Middle frontal gyrus (tissue), 1 donor: ENCODE measurements around the gene TLCD5.

Source experiments
- DNase-seq: peaks from one replicate; pipeline ENCODE4 v3.0.0-alpha.2; 2015; ENCODE audit warnings: low spot score; ENCODE audit errors: extremely low spot score

The TLCD5 gene

DNA sequence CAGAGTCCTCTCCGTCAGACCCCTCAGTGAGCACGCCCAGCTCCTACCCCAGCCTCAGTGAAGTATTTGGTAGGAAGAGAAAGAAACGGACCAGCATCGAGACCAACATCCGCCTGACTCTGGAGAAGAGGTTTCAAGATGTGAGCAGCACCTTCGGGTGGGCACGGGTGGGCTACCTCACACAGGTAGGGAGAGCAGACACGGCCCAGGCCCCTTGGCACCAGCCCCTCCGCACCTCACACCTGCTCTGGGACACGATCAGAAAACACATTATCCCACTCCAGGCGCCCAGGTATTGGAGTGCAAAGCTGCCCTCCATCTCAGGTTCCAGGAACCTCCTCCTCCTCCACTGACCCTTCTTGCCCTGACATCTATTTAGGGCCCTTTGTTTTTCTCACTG lies 17.6 kb upstream of the TLCD5 start:
- no peak for DNase-seq

DNA sequence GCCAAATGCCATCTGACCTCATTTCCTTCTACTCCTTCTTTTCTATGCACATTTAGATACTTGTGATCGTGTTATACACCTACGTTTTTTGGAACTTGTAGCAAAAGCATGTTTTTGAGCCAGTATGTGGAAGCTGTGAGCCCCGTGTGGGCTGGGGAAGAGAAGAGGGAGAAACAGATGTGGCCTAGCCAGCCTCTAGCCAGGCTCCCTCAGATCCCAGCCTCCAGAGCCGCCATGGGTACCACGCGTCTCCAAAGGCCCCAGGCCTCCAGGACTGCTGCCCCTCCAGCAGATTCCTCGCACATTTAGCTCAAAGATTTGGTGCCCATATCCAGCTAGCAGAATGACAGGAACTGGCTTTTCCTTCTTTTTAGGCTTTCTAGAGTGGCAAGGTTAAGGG lies 17.0 kb upstream of the TLCD5 start:
- peak; percentile 31 for DNase-seq

DNA sequence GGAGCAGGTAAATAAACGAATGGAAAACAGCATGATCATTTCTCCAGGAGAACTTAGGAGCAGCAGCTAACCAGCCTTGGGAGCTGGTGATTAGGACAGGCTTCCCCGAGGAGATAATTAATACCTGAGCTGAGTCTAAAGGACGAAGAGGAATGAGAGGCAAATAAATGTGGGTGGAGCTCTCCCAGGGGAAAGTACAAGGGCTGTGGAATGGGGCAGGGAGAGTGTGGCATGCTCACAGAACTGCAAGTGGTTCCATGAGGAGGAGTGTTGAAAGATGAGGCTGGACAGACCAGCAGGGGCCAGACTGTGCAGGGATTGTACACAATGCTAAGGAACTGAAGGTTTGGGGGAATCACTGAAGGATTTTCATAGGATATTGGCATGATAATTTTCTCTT lies 14.2 kb upstream of the TLCD5 start:
- no peak for DNase-seq

DNA sequence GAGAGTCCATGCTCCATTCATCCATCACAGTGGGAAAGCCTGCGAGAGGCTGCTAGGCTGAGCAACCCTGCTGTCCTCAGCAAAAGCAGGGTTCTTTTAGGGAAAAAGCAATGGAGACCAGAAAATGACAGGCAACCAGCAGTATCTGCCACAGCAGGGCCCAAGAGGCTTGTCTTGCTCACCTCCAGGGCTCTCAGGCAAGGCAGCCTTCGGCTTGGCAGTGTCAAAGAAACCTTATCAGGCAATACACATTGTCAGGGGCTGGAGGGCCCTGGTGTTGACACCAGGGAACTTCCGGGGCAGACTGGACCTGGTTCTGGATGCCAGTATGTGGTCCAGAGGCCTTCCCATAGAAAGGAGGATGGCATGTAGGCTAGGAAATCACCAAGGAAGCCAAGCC lies 10.2 kb upstream of the TLCD5 start:
- no peak for DNase-seq

DNA sequence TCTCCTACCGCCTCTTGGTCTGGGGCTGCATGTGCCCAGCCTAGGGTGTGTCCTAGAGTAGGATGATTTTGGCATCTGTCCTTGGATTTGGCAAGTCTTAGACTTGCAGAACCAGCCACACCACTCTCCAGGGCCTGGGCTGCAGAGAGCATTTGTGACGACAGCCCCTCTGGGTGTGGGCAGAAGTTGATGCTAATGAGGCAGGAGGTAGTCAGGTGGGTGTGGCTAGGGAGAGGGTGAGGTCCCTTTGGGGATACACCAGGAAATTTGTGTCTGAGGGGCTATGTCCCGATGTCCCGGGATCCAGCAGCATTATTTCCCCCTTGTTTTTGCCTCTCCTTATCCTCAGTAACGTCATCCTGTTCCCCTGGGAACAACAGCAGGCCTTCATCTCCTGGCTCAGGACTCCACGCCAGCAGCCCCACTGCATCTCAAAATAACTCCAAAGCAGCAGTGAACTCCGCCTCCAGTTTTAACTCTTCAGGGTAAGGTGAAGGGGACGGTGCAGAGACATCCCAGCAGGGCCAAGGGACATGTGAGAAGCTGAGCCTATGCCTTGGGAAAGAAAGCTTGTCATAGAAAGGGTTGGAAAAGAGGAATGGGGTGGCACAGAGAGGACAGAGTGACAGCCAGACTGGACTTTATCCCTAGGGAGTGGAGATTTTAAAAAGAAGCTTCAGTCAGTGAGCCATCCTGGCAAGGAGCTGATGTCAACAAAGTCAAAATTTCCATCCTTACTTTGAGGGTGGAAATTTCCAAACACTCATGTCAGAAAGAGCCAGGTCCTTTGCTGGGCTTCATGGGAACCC lies 8.0 kb upstream of the TLCD5 start:
- no peak for DNase-seq

DNA sequence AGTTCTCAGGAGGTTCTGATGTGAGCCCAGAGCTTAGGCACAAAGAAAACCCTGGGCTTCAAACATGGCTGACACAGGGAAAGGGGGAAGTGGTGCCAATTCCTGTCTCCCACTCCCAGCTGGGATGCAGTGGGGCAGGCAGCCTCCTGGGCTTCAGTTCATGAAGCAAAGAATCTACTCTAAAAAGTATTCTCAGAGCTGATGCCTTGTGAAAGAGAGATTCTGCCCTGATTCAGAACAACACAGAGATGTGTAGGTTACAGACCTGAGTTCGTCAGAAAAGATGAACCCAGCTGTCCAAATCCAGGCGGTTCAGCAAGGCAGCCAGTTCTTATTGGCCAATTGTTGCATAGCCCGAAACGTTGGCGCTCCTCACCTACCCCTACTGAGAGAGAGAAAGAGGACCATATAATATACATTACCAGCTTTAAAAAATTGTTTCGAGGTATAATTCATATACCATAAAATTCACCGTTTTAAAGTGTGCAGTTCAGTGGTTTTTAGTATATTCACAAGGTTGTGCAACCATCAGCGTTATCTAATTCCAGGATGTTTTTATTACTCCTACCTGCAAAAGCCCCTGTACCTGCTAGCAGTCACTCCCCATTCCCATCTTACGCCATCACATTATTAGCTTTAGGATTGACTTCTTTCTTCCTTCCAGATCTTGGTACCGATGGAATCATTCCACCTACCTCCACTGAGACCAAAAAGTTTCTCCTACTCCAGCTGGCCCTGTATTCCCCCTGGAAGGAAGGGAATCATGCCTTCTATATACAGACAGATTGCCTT lies 7.2 kb upstream of the TLCD5 start:
- no peak for DNase-seq

DNA sequence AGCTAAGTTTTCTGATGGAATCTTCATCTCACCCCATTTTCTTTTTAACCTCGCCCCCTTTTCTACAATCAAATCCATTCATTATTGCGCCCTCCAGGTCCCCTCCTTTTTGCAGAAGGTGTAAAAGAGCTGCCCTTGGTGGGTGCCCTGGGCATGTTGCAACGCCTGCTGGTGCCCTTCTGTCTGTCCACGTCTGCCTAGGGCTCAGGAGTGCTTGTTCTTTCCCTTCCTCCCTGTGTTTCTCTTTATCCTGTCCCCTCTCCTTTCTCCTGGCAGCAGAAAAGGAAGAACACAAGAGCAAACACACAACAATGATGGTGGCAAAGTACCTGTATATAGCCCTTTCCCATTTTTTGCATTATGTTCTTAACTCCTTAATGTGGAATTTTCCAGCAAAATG lies 6.2 kb upstream of the TLCD5 start:
- DNase-seq = no peak

DNA sequence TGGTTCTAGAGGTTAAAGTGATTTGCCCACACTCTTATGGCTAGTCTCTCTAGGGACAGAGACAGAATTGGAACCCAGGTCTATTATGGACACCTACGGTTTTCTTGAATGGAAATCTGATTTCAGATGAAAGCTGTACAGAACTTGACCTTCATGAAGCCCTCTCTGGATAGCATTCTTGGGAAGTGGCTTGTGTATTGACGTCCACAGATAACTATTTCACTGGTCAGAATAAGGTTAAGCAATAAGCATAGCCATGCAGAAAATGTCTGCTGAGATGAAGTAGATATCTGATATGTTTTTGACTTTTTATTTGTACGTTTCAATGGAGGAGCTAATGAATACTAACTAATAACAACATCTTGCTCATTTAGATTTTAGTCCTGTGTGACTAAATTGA lies 1.1 kb downstream of the TLCD5 start:
- no peak for DNase-seq

DNA sequence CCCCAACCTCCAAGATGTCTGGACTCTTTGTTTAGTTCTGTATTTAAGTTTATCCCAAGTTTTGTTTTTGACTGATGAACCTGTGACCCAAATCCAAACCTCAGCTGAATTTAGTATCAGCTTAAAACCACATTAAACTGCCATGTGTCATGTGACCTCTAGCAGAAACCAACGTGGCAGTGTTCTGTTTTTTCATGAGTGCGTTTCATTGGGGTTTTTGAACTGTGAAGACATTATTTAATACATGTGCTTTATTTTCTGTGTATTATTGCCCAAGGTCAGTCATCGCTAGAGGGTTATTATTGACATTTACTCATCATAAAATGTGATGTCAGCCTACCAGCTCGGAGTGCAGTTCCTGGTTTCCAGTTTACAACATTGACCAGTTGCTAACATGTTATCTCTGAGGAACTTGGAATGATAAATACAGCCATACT lies 1.8 kb downstream of the TLCD5 start:
- no peak for DNase-seq

DNA sequence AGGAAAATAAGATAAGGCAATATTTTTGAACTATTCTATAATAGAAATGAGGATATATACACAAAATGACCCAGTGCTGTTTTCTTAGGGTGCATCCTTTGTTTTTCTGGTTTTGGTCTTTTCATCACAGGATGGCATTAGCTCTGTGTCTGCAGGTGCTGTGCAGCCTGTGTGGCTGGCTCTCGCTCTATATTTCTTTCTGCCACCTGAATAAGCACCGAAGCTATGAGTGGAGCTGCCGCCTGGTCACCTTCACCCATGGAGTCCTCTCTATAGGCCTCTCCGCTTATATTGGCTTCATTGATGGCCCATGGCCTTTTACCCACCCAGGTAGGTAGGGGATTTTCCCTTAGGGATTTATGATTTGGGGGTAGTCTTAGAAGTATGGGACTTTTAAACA lies 2.2 kb downstream of the TLCD5 start:
- no peak for DNase-seq

DNA sequence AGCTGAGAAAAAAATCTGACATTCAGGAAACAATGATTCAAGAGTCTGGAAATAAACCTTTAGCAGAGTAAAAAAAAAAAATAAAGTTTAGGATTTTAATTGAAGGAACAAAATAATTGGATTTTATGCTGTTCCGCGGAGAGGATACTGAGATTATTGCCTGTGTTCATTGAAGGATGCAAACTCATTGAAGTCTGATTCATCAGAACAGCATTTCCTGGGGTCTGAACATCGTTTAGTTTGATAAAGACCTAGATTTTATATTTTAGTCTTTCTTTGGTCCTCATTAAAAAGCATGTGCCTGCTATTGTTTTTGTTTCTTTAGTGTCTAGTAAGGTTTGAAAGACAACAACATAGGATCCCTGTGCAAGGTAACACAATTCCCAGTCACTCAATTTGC lies 4.5 kb downstream of the TLCD5 start:
- DNase-seq = no peak

DNA sequence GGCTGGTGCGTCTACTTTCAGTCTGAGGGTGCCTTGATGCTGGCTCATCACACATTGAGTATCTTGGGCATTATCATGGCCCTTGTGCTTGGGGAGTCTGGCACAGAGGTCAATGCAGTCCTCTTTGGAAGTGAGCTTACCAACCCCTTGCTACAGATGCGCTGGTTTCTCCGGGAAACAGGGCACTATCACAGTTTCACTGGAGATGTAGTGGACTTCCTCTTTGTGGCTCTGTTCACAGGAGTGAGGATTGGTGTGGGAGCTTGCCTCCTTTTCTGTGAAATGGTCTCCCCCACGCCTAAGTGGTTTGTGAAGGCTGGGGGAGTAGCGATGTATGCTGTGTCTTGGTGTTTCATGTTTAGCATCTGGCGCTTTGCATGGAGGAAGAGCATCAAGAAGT lies 4.9 kb downstream of the TLCD5 start:
- DNase-seq = no peak

DNA sequence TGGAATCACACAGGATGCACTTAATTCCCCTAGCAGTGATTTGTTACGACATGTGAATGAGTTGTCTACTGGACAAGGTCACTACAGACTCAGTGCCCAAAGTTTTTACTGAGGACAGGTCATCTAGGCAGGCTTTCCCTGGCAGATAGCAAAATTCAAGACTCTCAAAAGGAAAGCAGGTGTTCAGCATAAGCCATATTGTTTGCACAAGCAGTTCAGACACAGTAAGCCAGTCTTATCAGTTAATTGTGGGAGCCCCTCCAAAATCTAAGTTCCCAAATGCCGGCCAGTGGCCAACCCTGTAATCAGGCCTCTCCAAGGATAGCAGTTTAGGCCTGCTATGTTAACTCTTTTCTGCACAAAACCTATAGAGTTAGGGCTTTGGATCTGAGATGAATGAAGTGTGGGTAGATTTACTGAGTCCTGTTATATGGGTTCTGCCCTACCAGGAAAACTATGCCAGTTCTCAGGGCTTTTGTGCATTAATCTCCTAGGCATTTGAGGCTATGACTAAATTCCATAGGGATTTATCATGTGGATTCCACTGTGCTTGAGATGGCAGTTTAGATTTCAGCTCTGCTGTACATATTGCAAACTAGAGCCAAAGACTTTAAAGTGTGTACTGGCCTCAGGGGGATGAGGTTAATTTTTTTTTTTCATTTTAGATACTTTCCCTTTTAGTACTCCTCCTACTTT lies 6.3 kb downstream of the TLCD5 start:
- no peak for DNase-seq

DNA sequence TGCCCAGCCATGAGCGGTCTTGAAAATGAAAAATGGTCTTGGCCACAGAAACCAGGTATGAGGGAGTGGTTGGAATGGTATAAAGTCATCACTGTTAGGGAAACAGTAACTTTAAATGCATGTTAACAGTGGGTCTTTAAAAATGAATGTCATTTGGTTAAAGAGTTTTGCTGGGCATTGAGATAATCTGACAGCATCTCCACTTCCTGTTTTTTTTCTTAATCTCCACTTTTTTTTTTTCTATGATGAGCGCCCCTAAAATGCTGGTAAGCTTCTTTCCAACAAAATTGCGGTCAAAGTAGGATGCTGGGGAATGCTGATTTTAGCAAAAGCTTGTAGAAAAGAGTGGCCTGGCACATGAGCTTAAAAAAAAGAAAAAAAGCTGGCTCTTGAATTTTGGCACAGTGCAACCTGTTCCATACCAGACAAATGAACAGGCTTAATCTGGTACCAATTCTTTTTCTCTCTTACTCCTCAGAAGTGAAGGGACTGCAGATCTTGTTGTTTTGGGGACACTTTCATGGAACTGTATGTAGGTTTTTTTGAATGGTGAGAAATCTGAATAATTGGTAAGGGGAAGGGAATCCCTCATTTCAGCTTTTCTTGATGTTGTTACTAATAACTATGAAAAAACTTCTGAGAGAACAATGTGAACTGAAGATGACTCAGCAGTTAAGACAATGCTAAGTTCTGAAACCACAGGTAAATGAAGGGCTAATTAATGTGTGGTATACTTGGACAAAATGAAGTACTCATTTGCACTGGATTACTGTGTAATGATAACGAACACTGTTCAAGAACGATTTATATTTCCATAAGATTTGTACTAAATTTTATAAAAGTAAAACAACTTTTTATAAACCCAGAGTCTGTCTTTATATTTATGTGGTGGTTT lies 8.0 kb downstream of the TLCD5 start:
- DNase-seq = no peak

DNA sequence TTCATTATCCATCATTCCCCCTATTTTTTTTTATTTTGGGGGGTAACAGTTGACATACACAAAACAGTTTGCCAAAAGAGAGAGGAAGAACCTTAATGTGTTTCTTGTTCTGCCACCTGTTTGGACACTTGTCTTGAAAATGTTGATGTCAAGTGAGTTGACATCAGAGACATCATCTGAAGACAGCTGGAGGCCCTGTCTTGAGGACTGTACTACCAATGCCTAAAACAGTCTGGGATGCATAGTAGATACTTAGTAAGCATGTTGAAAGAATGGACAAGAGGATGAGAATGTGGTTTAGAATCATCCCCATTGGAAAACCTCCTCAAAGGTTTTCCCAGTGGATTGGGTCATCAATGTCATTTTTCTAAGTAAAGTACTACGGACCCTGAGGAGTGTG lies 8.7 kb downstream of the TLCD5 start:
- DNase-seq = no peak

DNA sequence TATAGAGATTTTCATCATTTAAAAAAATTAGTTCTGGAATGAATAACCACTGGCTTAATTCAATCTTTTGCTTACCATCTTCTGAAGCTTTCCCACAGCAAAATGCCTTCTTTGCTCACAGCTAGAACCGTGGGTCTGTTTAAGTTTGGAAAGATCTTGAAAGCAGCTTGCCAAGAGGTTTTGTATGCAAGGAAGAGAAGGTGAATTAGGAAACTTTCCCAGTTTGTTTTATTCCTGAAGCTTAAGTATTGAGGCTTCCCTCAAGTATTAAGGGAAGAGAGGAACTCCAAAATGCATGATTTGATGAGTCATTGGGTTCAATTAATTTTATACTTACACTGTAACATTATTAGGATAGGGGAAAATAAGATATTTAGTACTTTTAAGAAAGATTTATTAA lies 9.2 kb downstream of the TLCD5 start:
- no peak for DNase-seq

DNA sequence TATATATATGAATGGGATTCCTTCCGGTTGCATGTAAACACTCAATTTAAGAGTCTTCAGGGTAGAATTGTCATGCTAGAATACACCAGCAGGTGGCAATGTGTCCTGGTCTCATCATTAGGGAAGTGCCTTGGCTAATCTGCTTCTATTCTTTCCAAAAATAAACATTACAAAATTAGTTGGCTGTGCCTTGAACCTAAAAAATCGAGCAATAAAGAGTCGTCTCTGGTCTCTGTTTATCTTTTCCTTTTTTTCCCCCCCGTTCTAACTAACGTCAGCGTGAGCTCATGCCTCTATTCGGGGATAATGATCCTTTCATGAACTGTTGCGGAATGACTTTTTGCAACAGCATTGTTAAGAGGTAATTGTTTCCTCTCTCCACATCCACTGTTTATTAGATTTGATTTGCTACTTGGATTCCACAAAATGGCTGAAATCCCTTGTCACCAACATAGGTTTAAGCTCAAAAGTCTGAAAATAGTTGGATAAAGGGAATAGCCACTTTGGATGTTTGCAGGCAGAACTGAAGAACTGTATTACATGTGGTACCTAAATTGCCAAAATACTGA lies 9.9 kb downstream of the TLCD5 start:
- DNase-seq = no peak

DNA sequence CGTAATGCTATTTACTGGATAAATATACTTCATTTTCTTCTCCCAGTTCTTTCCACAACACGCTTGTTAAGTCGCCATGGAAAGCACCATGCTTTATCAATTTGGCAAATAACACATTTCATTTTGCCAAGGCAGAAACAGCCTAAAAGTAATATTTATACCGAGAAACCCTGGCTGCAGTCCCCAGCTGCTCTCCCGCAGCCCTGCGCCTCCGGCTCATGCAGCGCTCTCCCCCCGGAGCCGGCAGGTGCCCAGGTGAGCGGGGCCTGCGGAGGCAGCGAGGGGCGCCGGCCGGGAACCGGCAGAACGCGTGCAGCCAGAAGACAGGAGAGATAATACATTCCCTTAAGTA lies 10.4 kb downstream of the TLCD5 start:
- no peak for DNase-seq

DNA sequence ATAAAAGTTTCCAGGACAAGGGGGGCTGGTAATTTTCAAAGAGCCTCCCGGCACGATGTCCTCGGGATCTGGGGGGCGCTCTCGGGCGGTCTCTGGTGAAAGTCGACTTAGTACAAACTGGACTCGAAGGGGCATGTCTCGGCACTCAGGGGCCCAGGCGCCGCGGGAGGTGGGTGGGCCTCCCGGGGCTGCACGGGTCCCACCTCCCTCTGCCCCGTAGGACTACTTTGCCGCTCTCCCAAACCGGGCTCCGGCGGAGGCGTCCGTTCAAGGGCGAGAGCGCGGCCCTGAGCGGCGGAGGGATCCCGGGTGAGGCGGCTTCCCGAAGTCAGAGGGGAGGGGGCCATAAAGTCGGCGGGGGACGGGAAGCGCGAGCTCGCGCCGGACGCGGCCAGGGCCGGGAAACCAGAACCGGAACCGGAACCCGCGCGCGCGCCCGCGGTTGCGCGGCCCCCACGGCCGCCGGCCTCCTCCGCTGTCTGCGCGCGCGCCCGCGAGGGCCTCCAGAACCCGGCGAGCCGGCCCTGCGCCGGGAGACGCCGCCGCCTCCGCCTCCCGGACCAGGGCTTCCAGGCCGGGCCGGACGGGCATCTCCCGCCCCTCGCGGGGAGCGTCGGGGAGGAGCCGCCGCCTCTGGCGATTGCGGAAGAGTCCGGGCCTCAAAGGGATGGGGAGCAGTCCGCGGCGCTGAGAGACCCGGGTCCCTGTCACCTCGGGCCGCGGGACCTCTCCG lies 11.0 kb downstream of the TLCD5 start, which contains the start of gene ARHGEF12:
TSS of gene ARHGEF12 (plus strand) at position 506 of the 733 bp plus-strand sequence. CDS start 831 bp downstream, outside the sequence.
- peak; percentile 90 for DNase-seq
